GM10266 (cell line): ENCODE measurements around the gene BEAN1.

Source experiments
- DNase-seq: peaks from one replicate; pipeline ENCODE4 v3.0.0; 2012; ENCODE audit errors: extremely low spot score
- CTCF ChIP-seq: IDR thresholded peaks from 2 replicates; pipeline ENCODE4 v1.5.1; 2012; ENCODE audit warnings: mild to moderate bottlenecking, low read depth; ENCODE audit not compliant: control insufficient read depth, insufficient read depth; ENCODE audit errors: missing control alignments

The BEAN1 gene

GRCh38 chr16:66427036-66427860, at the start of gene BEAN1:
Gene BEAN1 (plus strand): TSS chr16:66427295. CDS start chr16:66437677, 10,382 bp downstream.
- no peak for TF ChIP-seq CTCF
- no peak for DNase-seq

GRCh38 chr16:66377324-66377723, 49.8 kb upstream of the BEAN1 start:
- TF ChIP-seq CTCF = no peak
- no peak for DNase-seq

- DNase-seq = no peak
- no peak for TF ChIP-seq CTCF
Observed at GRCh38 chr16:66378741-66379570, 48.1 kb upstream of the BEAN1 start.

GRCh38 chr16:66379571-66379941, 47.5 kb upstream of the BEAN1 start:
- TF ChIP-seq CTCF = no peak
- DNase-seq = no peak

GRCh38 chr16:66380421-66380820, 46.7 kb upstream of the BEAN1 start:
- DNase-seq = no peak
- no peak for TF ChIP-seq CTCF

GRCh38 chr16:66381585-66382170, 45.4 kb upstream of the BEAN1 start:
- TF ChIP-seq CTCF = no peak
- no peak for DNase-seq
